Neuronal stem cell (in vitro differentiated cells): ENCODE data around the gene CHRNA1.
A peak's percentile ranks its signal among the peaks of the same experiment; 100 is the strongest.

Experiments
- DNase-seq: peaks from one replicate; pipeline ENCODE4 v3.0.0-alpha.2; 2013; ENCODE audit warnings: low spot score
- H2AFZ ChIP-seq: one replicate; pipeline ENCODE4 v1.6.1; 2013; ENCODE audit warnings: mild to moderate bottlenecking, low read length, inconsistent platforms
- H2AK5ac ChIP-seq: 2 replicates; pipeline ENCODE4 v1.6.1; 2013; ENCODE audit warnings: low read depth, mild to moderate bottlenecking, inconsistent platforms, low read length, moderate library complexity, mixed read lengths
- H2BK120ac ChIP-seq: 2 replicates; pipeline ENCODE4 v1.6.1; 2013; ENCODE audit warnings: low read depth, mild to moderate bottlenecking, inconsistent platforms, low read length, moderate library complexity, mixed read lengths
- H2BK12ac ChIP-seq: one replicate; pipeline ENCODE4 v1.6.1; 2013; ENCODE audit warnings: low read length, inconsistent platforms
- H2BK15ac ChIP-seq: 2 replicates; pipeline ENCODE4 v1.6.1; 2013; ENCODE audit warnings: mild to moderate bottlenecking, low read length, inconsistent platforms, mixed read lengths
- H2BK5ac ChIP-seq: one replicate; pipeline ENCODE4 v1.6.1; 2013; ENCODE audit warnings: inconsistent platforms, mild to moderate bottlenecking, low read length, moderate library complexity
- H3K14ac ChIP-seq: one replicate; pipeline ENCODE4 v1.6.1; 2013; ENCODE audit warnings: low read length, inconsistent platforms
- H3K18ac ChIP-seq: 2 replicates; pipeline ENCODE4 v1.6.1; 2013; ENCODE audit warnings: low read length, inconsistent platforms
- H3K23ac ChIP-seq: 2 replicates; pipeline ENCODE4 v1.6.1; 2013; ENCODE audit warnings: low read depth, mild to moderate bottlenecking, mixed read lengths, low read length, inconsistent platforms; ENCODE audit not compliant: poor library complexity
- H3K27ac ChIP-seq: replicated peaks from 3 replicates; pipeline ENCODE4 v1.5.1; 2013; ENCODE audit warnings: low read length, inconsistent platforms
- H3K27me3 ChIP-seq, 3 experiments: 2 replicates each; pipeline ENCODE4 v1.6.1; 2013; ENCODE audit warnings: low read length in 3 of 3, mild to moderate bottlenecking in 2 of 3, inconsistent platforms in 1 of 3, low read depth in 1 of 3, mixed read lengths in 1 of 3, moderate library complexity in 1 of 3; ENCODE audit not compliant: control insufficient read depth in 3 of 3, insufficient read depth in 3 of 3
- H3K36me3 ChIP-seq, 2 donors: replicated peaks in 1 of 2; 2 replicates each; pipeline ENCODE4 v1.6.1; 2013; ENCODE audit warnings: low read length in 2 of 2; ENCODE audit not compliant: control insufficient read depth in 2 of 2, insufficient read depth in 2 of 2
- H3K4ac ChIP-seq: 2 replicates; pipeline ENCODE4 v1.6.1; 2013; ENCODE audit warnings: inconsistent platforms, mild to moderate bottlenecking, low read length, moderate library complexity
- H3K4me1 ChIP-seq, 2 donors: 1 replicate in 1 of 2; 2 replicates in 1 of 2; pipeline ENCODE4 v1.6.1; 2013; ENCODE audit warnings: low read length in 2 of 2, low read depth in 1 of 2; ENCODE audit not compliant: control insufficient read depth in 2 of 2, insufficient read depth in 1 of 2
- H3K4me2 ChIP-seq: one replicate; pipeline ENCODE4 v1.6.1; 2013; ENCODE audit warnings: mild to moderate bottlenecking, low read length, inconsistent platforms; ENCODE audit not compliant: insufficient read depth, poor library complexity, severe bottlenecking
- H3K4me3 ChIP-seq, 2 donors: 2 replicates each; pipeline ENCODE4 v1.5.1; 2013; ENCODE audit warnings: low read length in 2 of 2, mild to moderate bottlenecking in 2 of 2, inconsistent platforms in 1 of 2, moderate library complexity in 1 of 2
- H3K79me1 ChIP-seq: one replicate; pipeline ENCODE4 v1.6.1; 2013; ENCODE audit warnings: low read depth, mild to moderate bottlenecking, inconsistent platforms, low read length, moderate library complexity
- H3K9ac ChIP-seq: one replicate; pipeline ENCODE4 v1.6.1; 2013; ENCODE audit warnings: mild to moderate bottlenecking, low read depth, low read length, inconsistent platforms; ENCODE audit not compliant: poor library complexity
- H3K9me3 ChIP-seq, 2 donors: replicated peaks in 1 of 2; 2 replicates each; pipeline versions ENCODE3 to v1.6.1; 2013; ENCODE audit warnings: low read length in 2 of 2, mild to moderate bottlenecking in 2 of 2, inconsistent platforms in 1 of 2, low read depth in 1 of 2, mixed read lengths in 1 of 2, moderate library complexity in 1 of 2; ENCODE audit not compliant: control insufficient read depth in 2 of 2, insufficient read depth in 1 of 2
- H4K8ac ChIP-seq: one replicate; pipeline ENCODE4 v1.6.1; 2013; ENCODE audit warnings: low read depth, mild to moderate bottlenecking, inconsistent platforms, low read length, moderate library complexity
- H4K91ac ChIP-seq: one replicate; pipeline ENCODE4 v1.6.1; 2013; ENCODE audit warnings: low read length, low read depth, mild to moderate bottlenecking, inconsistent platforms; ENCODE audit not compliant: poor library complexity
- WGBS, 2 donors: extraction: QIAGEN DNeasy Blood & Tissue Kit; methylation state at CpG; one replicate each; pipeline ENCODE4 v1.1.7; 2013; ENCODE audit warnings: missing lambda C conversion rate in 2 of 2, mixed read lengths in 1 of 2; ENCODE audit not compliant: insufficient read length in 2 of 2, insufficient replicate concordance in 1 of 2; ENCODE audit errors: extremely low coverage in 2 of 2; 5-methylcytosine and 5-hydroxymethylcytosine counted together

CHRNA1 gene

DNA sequence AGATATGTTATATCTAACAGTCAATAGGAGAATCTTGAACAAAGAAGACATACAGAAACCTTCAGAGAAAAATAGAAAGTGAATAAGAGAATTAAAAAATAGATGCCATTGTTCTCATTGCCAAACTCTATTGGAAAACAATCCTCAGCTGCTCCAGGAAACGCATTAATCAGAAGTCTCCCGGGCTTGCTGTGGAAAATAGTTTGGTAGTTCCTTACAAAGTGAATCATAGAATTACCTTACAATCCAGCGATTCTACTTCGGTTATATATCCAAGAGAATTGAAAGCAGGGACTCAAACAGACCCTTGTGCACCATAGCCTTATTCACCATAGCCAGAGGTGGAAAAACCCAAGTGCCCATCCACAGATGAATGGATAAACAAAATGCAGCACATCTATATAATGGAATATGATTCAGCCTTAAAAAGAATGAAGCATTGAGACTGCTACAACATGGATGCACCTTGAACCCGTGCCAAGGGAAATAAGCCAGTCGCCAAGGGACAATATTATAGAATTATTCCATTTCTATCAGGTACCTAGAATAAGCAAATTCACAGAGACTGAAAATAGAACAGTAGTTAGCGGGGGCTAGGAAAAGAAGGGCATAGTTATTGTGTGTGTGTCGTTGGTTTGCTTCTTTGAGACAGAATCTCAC, 21.9 kb upstream of the CHRNA1 start:
- Histone ChIP-seq H2BK12ac (no peak overlapping the region), H2AK5ac (no peak overlapping the region), H3K23ac (no peak overlapping the region), H3K36me3 (peaks cover 0 to 1% of the 10 kb centered on the region in 2 donors), H3K4ac (no peak overlapping the region), H4K8ac (no peak overlapping the region), H3K79me1 (no peaks in the 10 kb centered on the region), H3K27me3 (no peaks in the 10 kb centered on the region), H3K4me2 (no peak overlapping the region), H3K14ac (no peak overlapping the region), H2BK5ac (no peak overlapping the region), H3K9me3 (no peaks in the 10 kb centered on the region), H3K9ac (no peak overlapping the region), H2BK120ac (no peak overlapping the region), H3K4me1 (peaks cover 8 to 35% of the 10 kb centered on the region in 2 donors), H2AFZ (no peak overlapping the region), H2BK15ac (no peak overlapping the region), H3K27ac (no peak overlapping the region), H4K91ac (no peak overlapping the region), H3K18ac (no peak overlapping the region), H3K4me3 (no peak overlapping the region)
- no CpG with 5 or more reads among the region's 8 CpGs for WGBS, 2 donors
- DNase-seq = no peak

- Histone ChIP-seq H3K4me1 (peaks cover 8 to 32% of the 10 kb centered on the region in 2 donors), H3K36me3 (peaks cover 0 to 1% of the 10 kb centered on the region in 2 donors), H3K14ac (no peak overlapping the region), H2AK5ac (no peak overlapping the region), H3K9me3 (no peaks in the 10 kb centered on the region), H2BK15ac (no peak overlapping the region), H4K91ac (no peak overlapping the region), H4K8ac (no peak overlapping the region), H2AFZ (no peak overlapping the region), H3K18ac (no peak overlapping the region), H3K4me2 (no peak overlapping the region), H3K79me1 (no peaks in the 10 kb centered on the region), H3K9ac (no peak overlapping the region), H2BK5ac (no peak overlapping the region), H2BK12ac (no peak overlapping the region), H3K4me3 (peak overlapping the region in 1 of 2 donors; percentile 2), H3K27ac (no peak overlapping the region), H3K23ac (no peak overlapping the region), H2BK120ac (no peak overlapping the region), H3K27me3 (no peaks in the 10 kb centered on the region), H3K4ac (no peak overlapping the region)
- no peak for DNase-seq
- no CpG with 5 or more reads among the region's 3 CpGs for WGBS, 2 donors
Observed at GRCh38 chr2:174785481-174785880, 21.2 kb upstream of the CHRNA1 start.

DNA sequence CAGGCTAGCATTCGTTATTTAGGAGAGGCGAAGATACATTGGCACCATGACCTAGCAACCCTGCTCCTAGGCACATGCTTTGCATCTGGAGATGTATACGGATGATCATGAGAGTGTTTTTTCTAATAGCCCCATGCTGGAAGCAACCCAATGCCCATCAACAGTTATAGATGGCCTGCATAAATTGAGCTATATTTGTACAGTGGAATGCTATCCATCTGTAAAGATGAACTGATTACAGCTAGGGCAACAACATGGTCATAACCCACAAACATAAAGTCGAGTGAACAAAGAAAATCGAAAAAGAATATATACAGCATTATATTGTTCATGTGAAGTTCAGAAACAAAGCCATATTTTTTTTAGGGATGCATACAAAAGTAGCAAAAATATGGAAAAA, 20.6 kb upstream of the CHRNA1 start:
- Histone ChIP-seq H3K36me3 (peaks cover 0 to 1% of the 10 kb centered on the region in 2 donors), H3K4ac (no peak overlapping the region), H3K79me1 (no peaks in the 10 kb centered on the region), H2AK5ac (no peak overlapping the region), H2AFZ (no peak overlapping the region), H3K23ac (no peak overlapping the region), H3K27me3 (no peaks in the 10 kb centered on the region), H3K14ac (no peak overlapping the region), H2BK5ac (no peak overlapping the region), H3K4me2 (no peak overlapping the region), H3K4me1 (peaks cover 8 to 35% of the 10 kb centered on the region in 2 donors), H2BK15ac (no peak overlapping the region), H3K9ac (no peak overlapping the region), H3K27ac (no peak overlapping the region), H3K9me3 (no peaks in the 10 kb centered on the region), H4K91ac (no peak overlapping the region), H3K4me3 (no peak overlapping the region), H4K8ac (no peak overlapping the region), H2BK12ac (no peak overlapping the region), H3K18ac (no peak overlapping the region), H2BK120ac (no peak overlapping the region)
- WGBS, 2 donors = no CpG with 5 or more reads among the region's 5 CpGs
- DNase-seq = no peak

- no peak overlapping the region for H3K4me2 ChIP-seq
- no peak overlapping the region for H3K18ac ChIP-seq
- no peak overlapping the region for H3K14ac ChIP-seq
- H4K91ac ChIP-seq = no peak overlapping the region
- no peaks in the 10 kb centered on the region for H3K79me1 ChIP-seq
- peaks cover 0 to 1% of the 10 kb centered on the region in 2 donors for H3K36me3 ChIP-seq
- no peak overlapping the region for H2BK120ac ChIP-seq
- no peak overlapping the region for H3K27ac ChIP-seq
- H3K27me3 ChIP-seq = no peaks in the 10 kb centered on the region
- no peak overlapping the region for H2AFZ ChIP-seq
- no peak overlapping the region for H3K4ac ChIP-seq
- no peak overlapping the region for H3K4me3 ChIP-seq
- H2BK5ac ChIP-seq = no peak overlapping the region
- DNase-seq = no peak
- H2AK5ac ChIP-seq = no peak overlapping the region
- H2BK15ac ChIP-seq = no peak overlapping the region
- no CpG with 5 or more reads among the region's 7 CpGs for WGBS, 2 donors
- no peak overlapping the region for H3K23ac ChIP-seq
- H3K9ac ChIP-seq = no peak overlapping the region
- H3K9me3 ChIP-seq = no peaks in the 10 kb centered on the region
- H4K8ac ChIP-seq = no peak overlapping the region
- H2BK12ac ChIP-seq = no peak overlapping the region
- H3K4me1 ChIP-seq = peaks cover 11 to 38% of the 10 kb centered on the region in 2 donors
Observed at GRCh38 chr2:174784316-174784715, 20.0 kb upstream of the CHRNA1 start.
